Mucosa of rectum (tissue), 2 donors: ENCODE results near the gene LSAMP.

ENCODE experiments used
- H3K27ac ChIP-seq, 2 donors: one replicate each; pipeline ENCODE4 v1.7.0; 2013; ENCODE audit warnings: inconsistent platforms in 2 of 2, low read depth in 2 of 2, low read length in 2 of 2
- H3K27me3 ChIP-seq, 2 donors: one replicate each; pipeline ENCODE4 v1.7.0; 2013; ENCODE audit warnings: low read length in 2 of 2; ENCODE audit not compliant: control insufficient read depth in 2 of 2, insufficient read depth in 2 of 2
- H3K36me3 ChIP-seq, 2 donors: one replicate each; pipeline ENCODE4 v1.7.0; 2013; ENCODE audit warnings: low read length in 2 of 2; ENCODE audit not compliant: control insufficient read depth in 2 of 2, insufficient read depth in 2 of 2
- H3K4me1 ChIP-seq, 2 donors: one replicate each; pipeline ENCODE4 v1.7.0; 2013; ENCODE audit warnings: low read length in 2 of 2, mild to moderate bottlenecking in 1 of 2; ENCODE audit not compliant: control insufficient read depth in 2 of 2, insufficient read depth in 2 of 2
- H3K4me3 ChIP-seq, 2 donors: one replicate each; pipeline ENCODE4 v1.7.0; 2013; ENCODE audit warnings: low read length in 2 of 2
- H3K9ac ChIP-seq, 2 donors: one replicate each; pipeline ENCODE4 v1.7.0; 2013; ENCODE audit warnings: low read length in 2 of 2, low read depth in 1 of 2, mild to moderate bottlenecking in 1 of 2
- H3K9me3 ChIP-seq, 2 donors: one replicate each; pipeline ENCODE4 v1.7.0; 2013; ENCODE audit warnings: low read length in 2 of 2; ENCODE audit not compliant: control insufficient read depth in 2 of 2
- donor health status: healthy.
- donor health status: Normal muscosa, but diverticular disease.

LSAMP gene

DNA sequence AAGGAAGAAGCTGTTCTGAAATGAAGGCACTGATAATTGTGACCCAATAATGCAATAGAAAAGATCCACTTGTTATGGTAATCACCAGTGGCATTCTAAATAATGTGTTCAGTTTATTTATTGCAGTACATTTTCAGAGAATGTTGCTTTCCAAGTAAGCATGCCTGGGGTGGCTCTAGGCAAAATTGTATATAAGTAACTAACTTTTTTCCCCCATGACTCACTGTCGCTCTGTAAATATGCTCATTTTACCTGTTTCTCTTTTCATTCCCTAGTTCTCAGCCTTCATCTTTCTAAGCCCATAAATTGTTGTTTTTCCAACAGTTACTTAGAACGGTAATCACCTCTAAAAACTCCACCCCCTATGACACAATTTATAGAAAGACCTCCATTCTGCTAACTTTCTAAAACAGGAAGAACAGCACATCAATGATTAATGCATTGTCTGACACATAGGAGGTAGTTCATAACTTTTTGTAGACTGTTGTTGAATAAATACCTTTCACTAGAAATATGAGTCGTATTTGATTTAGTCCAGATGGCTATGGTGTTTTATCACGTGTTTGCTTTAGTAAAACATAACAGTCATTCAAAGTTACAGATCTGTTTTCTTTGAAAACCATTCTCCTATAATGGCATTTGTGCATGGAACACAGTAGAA lies 143.1 kb downstream of the LSAMP start:
- Histone ChIP-seq H3K9me3 (no peaks in the 10 kb centered on the region), H3K9ac (no peak overlapping the region), H3K27ac (no peak overlapping the region), H3K36me3 (no peaks in the 10 kb centered on the region), H3K27me3 (no peaks in the 10 kb centered on the region), H3K4me1 (no peaks in the 10 kb centered on the region), H3K4me3 (no peak overlapping the region)

DNA sequence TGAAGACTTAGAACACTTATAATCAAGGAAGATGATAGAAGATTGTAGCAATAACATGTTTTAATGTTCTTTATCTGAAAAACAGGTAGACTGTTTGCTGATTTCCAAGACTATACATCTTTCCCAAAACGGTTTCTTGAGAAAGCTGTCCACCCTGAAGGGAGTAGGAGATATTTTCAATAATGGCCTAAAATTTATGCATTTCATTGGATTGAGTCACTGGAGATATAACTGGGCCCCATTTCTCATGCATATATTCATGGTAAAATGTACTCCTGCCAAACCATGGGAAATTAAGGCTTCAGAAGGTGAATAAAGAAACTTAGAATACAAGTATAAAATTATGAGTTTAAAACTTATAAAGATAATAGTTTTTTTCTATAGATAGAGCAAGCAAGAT lies 143.9 kb downstream of the LSAMP start:
- Histone ChIP-seq H3K27me3 (no peaks in the 10 kb centered on the region), H3K9me3 (no peaks in the 10 kb centered on the region), H3K27ac (no peak overlapping the region), H3K9ac (no peak overlapping the region), H3K36me3 (no peaks in the 10 kb centered on the region), H3K4me1 (no peaks in the 10 kb centered on the region), H3K4me3 (no peak overlapping the region)

DNA sequence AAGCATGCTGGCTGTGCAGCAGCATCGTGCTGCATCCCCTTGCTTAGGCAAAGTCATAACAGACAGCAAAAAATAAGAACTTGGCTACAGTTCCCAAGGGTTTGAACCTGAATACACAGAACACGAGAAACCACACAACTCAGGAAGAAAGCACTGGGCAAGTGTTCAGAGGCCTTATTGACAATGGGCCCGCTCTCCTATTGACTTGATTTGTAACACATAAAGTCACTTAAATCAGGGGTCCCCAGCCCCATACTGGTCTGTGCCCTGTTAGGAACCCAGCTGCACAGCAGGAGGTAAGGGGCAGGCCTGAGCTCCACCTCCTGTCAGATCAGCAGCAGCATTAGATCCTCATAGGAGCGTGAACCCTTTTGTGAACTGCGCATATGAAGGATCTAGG lies 145.1 kb downstream of the LSAMP start:
- Histone ChIP-seq H3K4me1 (no peaks in the 10 kb centered on the region), H3K27me3 (no peaks in the 10 kb centered on the region), H3K9me3 (no peaks in the 10 kb centered on the region), H3K27ac (no peak overlapping the region), H3K4me3 (no peak overlapping the region), H3K9ac (no peak overlapping the region), H3K36me3 (no peaks in the 10 kb centered on the region)

DNA sequence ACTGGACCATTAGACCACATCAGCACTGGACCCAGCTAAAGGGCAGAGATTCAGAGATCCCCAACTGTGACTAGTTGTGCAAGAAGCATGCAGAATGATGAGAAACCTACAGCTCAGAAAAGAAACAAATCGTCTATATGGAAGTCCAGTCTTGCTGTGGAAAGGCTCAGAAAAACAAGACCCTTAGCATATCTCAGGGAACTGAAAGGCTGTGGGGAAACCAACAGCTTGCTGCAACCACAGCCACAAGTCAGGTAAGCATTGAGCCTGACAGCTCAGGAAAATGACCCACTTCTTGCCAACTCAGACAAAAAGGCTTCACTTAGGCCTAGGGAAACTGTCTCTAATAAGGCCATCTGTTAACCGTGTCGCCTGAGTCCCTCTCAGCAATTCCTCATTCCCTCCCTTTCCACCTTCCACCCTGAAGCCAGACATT lies 145.6 kb downstream of the LSAMP start:
- H3K4me1 ChIP-seq, result no peaks in the 10 kb centered on the region
- H3K9me3 ChIP-seq, result no peaks in the 10 kb centered on the region
- H3K27me3 ChIP-seq, result no peaks in the 10 kb centered on the region
- H3K27ac ChIP-seq, result no peak overlapping the region
- no peak overlapping the region for H3K4me3 ChIP-seq
- H3K36me3 ChIP-seq, result no peaks in the 10 kb centered on the region
- H3K9ac ChIP-seq, result no peak overlapping the region

DNA sequence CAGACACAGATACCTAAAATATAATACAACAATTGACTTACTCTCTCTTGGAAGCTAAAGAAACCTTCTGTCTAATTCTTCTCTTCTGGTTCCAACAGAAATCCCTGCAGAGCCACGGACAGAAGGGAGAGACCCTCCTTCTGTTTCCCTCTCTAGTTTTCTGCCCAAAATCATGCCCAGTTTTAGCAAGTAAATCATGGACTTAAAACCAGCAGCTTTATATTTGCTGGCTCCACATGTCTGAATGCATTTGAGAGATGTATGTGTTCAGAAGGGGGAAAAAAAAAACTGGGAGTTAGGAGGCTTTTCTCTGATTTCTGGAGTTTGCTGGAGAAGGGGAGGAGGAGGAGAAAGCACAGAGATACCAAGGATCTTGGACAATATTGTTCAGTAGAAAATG lies 147.1 kb downstream of the LSAMP start:
- Histone ChIP-seq H3K27ac (no peak overlapping the region), H3K9me3 (no peaks in the 10 kb centered on the region), H3K36me3 (no peaks in the 10 kb centered on the region), H3K27me3 (no peaks in the 10 kb centered on the region), H3K4me1 (no peaks in the 10 kb centered on the region), H3K4me3 (no peak overlapping the region), H3K9ac (no peak overlapping the region)

DNA sequence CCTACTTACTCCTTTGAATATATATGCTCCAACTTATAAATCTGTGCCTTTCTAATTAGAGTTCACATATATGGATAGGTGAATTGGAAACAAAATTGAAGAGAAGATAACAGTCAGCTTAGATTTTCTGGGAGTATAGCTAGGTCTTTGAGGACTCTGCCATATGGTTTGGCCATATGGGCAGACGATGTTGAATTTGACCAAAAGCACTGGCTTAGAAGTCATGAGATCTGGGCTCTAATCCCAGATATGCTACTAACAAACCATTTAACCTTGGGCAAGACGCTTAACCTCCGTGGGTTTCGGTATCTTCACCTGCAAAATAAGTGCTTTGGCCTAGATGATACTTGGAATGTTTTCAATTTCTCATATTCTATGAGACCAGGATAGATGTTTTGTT lies 154.1 kb downstream of the LSAMP start:
- no peaks in the 10 kb centered on the region for H3K9me3 ChIP-seq
- H3K4me1 ChIP-seq, result no peaks in the 10 kb centered on the region
- H3K36me3 ChIP-seq, result no peaks in the 10 kb centered on the region
- H3K27ac ChIP-seq, result no peak overlapping the region
- H3K4me3 ChIP-seq, result no peak overlapping the region
- H3K9ac ChIP-seq, result no peak overlapping the region
- no peaks in the 10 kb centered on the region for H3K27me3 ChIP-seq

DNA sequence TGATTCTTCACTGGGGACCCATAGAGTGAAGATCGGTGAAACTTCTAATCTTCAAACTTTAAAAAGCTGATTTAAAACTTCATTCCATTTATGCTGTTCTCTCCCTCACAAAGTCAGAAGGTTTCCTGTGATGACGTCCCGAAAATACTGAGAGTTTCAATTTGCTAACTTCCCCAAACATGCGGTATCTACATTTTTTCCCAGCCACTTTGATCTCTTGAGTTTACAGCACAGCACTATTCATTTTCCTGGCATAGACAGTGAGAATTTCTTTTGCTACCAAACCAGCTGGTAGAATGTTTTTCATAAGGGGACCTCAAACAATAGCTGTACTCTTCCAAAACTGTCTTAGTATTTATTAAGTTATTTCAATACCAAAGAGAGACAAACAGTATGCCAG lies 156.8 kb downstream of the LSAMP start:
- Histone ChIP-seq H3K9ac (no peak overlapping the region), H3K4me3 (no peak overlapping the region), H3K9me3 (no peaks in the 10 kb centered on the region), H3K27me3 (no peaks in the 10 kb centered on the region), H3K4me1 (no peaks in the 10 kb centered on the region), H3K36me3 (no peaks in the 10 kb centered on the region), H3K27ac (no peak overlapping the region)

DNA sequence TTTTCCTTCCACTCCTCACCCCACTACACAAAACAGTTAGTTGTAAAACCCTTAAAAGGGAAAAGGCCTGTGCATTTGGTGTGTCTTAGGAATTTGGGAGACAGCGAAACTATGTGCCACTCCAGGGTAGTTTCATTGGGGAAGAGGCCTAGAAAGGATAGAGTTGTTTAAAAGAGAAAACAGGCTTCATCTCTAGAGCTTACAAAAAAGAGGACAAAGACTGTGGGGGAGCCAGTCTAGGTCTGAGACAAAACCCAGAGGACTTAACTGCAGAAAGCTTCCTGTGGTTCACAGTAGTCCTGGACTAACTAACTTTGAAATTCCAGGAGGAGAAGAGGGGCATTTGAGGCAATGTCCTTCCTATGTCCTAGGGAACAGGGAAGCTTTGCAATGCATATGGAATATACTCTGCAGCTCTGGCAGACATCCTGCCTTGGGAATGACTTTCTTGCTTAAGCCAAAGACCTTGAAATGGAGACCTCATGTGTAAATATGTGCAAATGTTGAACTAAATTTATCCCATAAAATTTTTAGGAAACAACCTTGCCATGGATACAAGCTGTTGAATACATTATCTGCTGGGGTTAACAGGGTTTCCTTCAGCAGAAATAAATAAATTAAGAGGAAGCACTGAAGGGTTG lies 159.4 kb downstream of the LSAMP start:
- H3K27ac ChIP-seq, result no peak overlapping the region
- H3K9me3 ChIP-seq, result no peaks in the 10 kb centered on the region
- H3K27me3 ChIP-seq, result no peaks in the 10 kb centered on the region
- H3K4me3 ChIP-seq, result no peak overlapping the region
- no peak overlapping the region for H3K9ac ChIP-seq
- no peaks in the 10 kb centered on the region for H3K36me3 ChIP-seq
- H3K4me1 ChIP-seq, result no peaks in the 10 kb centered on the region

DNA sequence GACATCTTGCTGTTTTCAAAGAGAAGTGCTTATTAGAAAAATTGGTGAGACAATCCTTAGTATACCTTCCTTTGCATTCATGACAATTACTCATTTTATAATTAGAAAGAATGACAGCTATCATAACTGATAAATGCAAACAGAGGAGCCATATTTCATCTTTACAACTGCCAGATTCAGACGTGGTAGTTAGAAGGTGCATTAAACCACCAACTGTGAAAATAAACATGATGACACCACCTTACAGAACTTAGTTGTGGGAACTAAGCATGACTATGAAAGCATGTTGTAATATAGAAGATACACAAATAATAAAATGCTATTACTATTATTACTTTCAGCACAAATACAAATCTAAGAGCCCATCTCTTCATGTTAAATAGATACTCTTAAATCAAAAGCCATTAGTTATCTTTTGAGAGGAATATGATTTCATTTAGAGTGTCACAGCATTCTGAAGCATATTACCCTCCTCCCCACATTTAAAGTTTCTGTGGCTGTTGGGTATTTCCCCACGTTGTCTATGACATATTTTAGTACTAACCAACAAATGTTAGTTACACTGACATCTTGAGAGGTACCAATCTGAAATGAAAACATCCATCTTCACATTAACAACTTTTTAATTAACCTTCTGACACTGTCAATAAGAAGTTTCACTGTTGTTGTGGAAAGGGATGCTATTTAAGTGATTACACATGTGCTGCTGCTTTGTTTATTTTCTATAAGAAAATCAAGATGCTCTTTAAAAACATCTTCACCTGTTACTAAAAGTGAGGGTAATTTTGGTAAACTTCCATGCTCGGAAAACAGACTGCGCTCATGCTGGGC lies 163.8 kb downstream of the LSAMP start:
- no peaks in the 10 kb centered on the region for H3K4me1 ChIP-seq
- H3K27me3 ChIP-seq, result no peaks in the 10 kb centered on the region
- no peaks in the 10 kb centered on the region for H3K36me3 ChIP-seq
- no peak overlapping the region for H3K4me3 ChIP-seq
- H3K9ac ChIP-seq, result no peak overlapping the region
- no peak overlapping the region for H3K27ac ChIP-seq
- H3K9me3 ChIP-seq, result no peaks in the 10 kb centered on the region

DNA sequence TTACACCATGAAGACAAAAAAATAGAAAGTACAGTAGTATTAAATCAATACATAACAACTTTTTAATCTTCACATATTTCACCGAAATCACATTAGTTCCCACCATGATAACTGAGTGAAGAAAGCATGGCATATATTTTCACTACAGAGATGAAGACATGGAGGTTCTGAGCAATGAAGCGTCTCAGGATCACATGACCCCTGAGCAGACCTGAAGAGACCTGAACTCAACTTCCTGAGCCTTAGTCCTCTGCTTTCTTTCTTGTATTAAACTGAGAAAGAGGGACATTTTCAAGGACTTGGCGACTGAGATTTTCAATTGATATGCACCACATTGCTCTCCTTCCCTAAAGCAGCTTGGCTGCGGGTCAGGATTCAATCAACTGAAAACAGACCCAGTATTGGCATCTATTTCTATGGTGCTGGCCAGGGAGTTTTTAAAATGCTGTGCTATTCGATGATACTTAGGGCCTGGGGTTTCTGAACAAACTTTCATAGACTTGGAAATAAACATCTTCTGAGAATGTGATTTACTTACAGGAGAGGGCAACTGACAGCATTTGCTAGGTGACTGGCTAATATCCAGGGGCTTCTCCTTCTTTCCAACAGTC lies 165.1 kb downstream of the LSAMP start:
- Histone ChIP-seq H3K9ac (no peak overlapping the region), H3K36me3 (no peaks in the 10 kb centered on the region), H3K4me3 (no peak overlapping the region), H3K27me3 (no peaks in the 10 kb centered on the region), H3K4me1 (no peaks in the 10 kb centered on the region), H3K9me3 (no peaks in the 10 kb centered on the region), H3K27ac (no peak overlapping the region)
